GM23338 (cell line): ENCODE data around the gene XRCC5. TPM values are rescaled to one million over a fixed set of nuclear protein-coding genes. Genes with fewer than 3 reads are reported as not detected.

ENCODE experiments used
- ATAC-seq: fragments of 200-7000 bp; cut with Tn5 transposase; 3 replicates; pipeline ENCODE4 v1.9.1; 2020
- DNase-seq: peaks from one replicate; pipeline ENCODE4 v3.0.0-alpha.2; 2015; ENCODE audit warnings: low spot score
- H2AFZ ChIP-seq: fragments of 200-600 bp; sonication (generic); 2 replicates; pipeline ENCODE4 v1.8.0; 2016; ENCODE audit warnings: antibody characterized with exemption, mild to moderate bottlenecking, moderate library complexity
- H3F3A ChIP-seq: fragments of 200-600 bp; sonication (generic); replicated peaks from 2 replicates; pipeline ENCODE4 v1.8.0; 2017; ENCODE audit warnings: antibody characterized with exemption, mixed run types, low read depth
- H3K27ac ChIP-seq: fragments of 200-600 bp; sonication (generic); 2 replicates; pipeline ENCODE4 v1.6.1; 2016; ENCODE audit warnings: low read depth
- H3K27me3 ChIP-seq: fragments of 200-600 bp; sonication (generic); 2 replicates; pipeline ENCODE4 v1.8.0; 2016; ENCODE audit warnings: mild to moderate bottlenecking, mixed run types, moderate library complexity; ENCODE audit not compliant: insufficient read depth
- H3K36me3 ChIP-seq: fragments of 200-600 bp; sonication (generic); 2 replicates; pipeline ENCODE4 v1.8.0; 2016; ENCODE audit warnings: mild to moderate bottlenecking; ENCODE audit not compliant: insufficient read depth
- H3K4me1 ChIP-seq: fragments of 200-600 bp; sonication (generic); 2 replicates; pipeline ENCODE4 v1.8.0; 2016; ENCODE audit warnings: mild to moderate bottlenecking, moderate library complexity; ENCODE audit not compliant: insufficient read depth
- H3K4me2 ChIP-seq: fragments of 200-600 bp; sonication (generic); 2 replicates; pipeline ENCODE4 v1.7.1; 2017; ENCODE audit warnings: mixed run types
- H3K4me3 ChIP-seq: fragments of 200-600 bp; sonication (generic); 2 replicates; pipeline ENCODE4 v1.6.1; 2016; ENCODE audit warnings: mixed run types
- H3K79me2 ChIP-seq: fragments of 200-600 bp; sonication (generic); replicated peaks from 2 replicates; pipeline ENCODE4 v1.8.0; 2017; ENCODE audit warnings: mild to moderate bottlenecking; ENCODE audit not compliant: insufficient read depth
- H3K9me2 ChIP-seq: fragments of 200-600 bp; sonication (generic); 2 replicates; pipeline ENCODE4 v1.8.0; 2017; ENCODE audit not compliant: insufficient read depth
- H4K20me1 ChIP-seq: fragments of 200-600 bp; sonication (generic); replicated peaks from 2 replicates; pipeline ENCODE4 v1.8.0; 2017; ENCODE audit warnings: mild to moderate bottlenecking; ENCODE audit not compliant: insufficient read depth
- H3K27ac Mint-ChIP-seq: 2 replicates; pipeline ENCODE4 v1.8.0; 2020; ENCODE audit warnings: inconsistent platforms, mild to moderate bottlenecking, moderate library complexity, mixed read lengths
- H3K27me3 Mint-ChIP-seq: 3 replicates; pipeline ENCODE4 v1.8.0; 2022; ENCODE audit warnings: low read depth, mild to moderate bottlenecking, moderate library complexity, mixed read lengths, inconsistent platforms; ENCODE audit not compliant: insufficient read depth, poor library complexity
- H3K36me3 Mint-ChIP-seq: 3 replicates; pipeline ENCODE4 v1.8.0; 2021; ENCODE audit warnings: low read depth, mild to moderate bottlenecking, inconsistent platforms, moderate library complexity, mixed read lengths
- H3K4me1 Mint-ChIP-seq: 3 replicates; pipeline ENCODE4 v1.8.0; 2020; ENCODE audit warnings: mild to moderate bottlenecking, inconsistent platforms, mixed read lengths
- H3K4me3 Mint-ChIP-seq: 3 replicates; pipeline ENCODE4 v1.8.0; 2021; ENCODE audit warnings: moderate library complexity, mild to moderate bottlenecking, inconsistent platforms, mixed read lengths
- H3K9me3 Mint-ChIP-seq: 3 replicates; pipeline ENCODE4 v1.8.0; 2020; ENCODE audit warnings: moderate library complexity, mild to moderate bottlenecking, inconsistent platforms, mixed read lengths
- CREB1 ChIP-seq: fragments of 250-450 bp; sonication (Bioruptor Pico); IDR thresholded peaks from 2 replicates; pipeline ENCODE4 v1.5.0; 2020; ENCODE audit warnings: low read depth, mild to moderate bottlenecking, moderate library complexity
- EZH2 ChIP-seq: fragments of 200-600 bp; sonication (generic); IDR thresholded peaks from one replicate; pipeline ENCODE4 v1.8.0; 2017; ENCODE audit warnings: antibody characterized with exemption, mild to moderate bottlenecking, low read depth; ENCODE audit not compliant: unreplicated experiment
- JUNB ChIP-seq: IDR thresholded peaks from one replicate; pipeline ENCODE4 v1.6.1; 2016; ENCODE audit warnings: antibody characterized with exemption; ENCODE audit not compliant: unreplicated experiment
- NANOG ChIP-seq: IDR thresholded peaks from 2 replicates; pipeline ENCODE4 v1.6.1; 2016; ENCODE audit warnings: antibody characterized with exemption, borderline replicate concordance
- POLR2AphosphoS5 ChIP-seq: IDR thresholded peaks from 2 replicates; pipeline ENCODE4 v1.6.1; 2016; ENCODE audit warnings: antibody characterized with exemption, low read depth
- STAT1 ChIP-seq: IDR thresholded peaks from one replicate; pipeline ENCODE4 v1.6.1; 2016; ENCODE audit warnings: antibody characterized with exemption; ENCODE audit not compliant: unreplicated experiment
- ZNF114 ChIP-seq: fragments of 250-450 bp; sonication (Bioruptor Pico); IDR thresholded peaks from 2 replicates; pipeline ENCODE4 v1.5.0; 2020; ENCODE audit warnings: mild to moderate bottlenecking, moderate library complexity
- ZNF331 ChIP-seq: fragments of 250-450 bp; sonication (Bioruptor Pico); IDR thresholded peaks from 2 replicates; pipeline ENCODE4 v1.5.0; 2020; ENCODE audit warnings: low read depth, mild to moderate bottlenecking, moderate library complexity
- polyA plus RNA-seq: library from polyadenylated mRNA; unstranded; fragments of >200 nt; fragmentation: Nextera tagmentation; extraction: Ambion mirVana; gene quantifications from 2 replicates; pipeline ENCODE4 v1.2.1, GENCODE V29; 2016
- total RNA-seq: library from RNA; depleted of rRNA; stranded (reverse); fragments of >200 nt; shearing (Covaris generic); gene quantifications from 2 replicates; pipeline ENCODE4 v1.2.3, GENCODE V29; 2014
- TF ChIP-seq, protein P1 (sequence below), 2 experiments: fragments of 200-600 bp in 1 of 2; sonication (generic) in 1 of 2; conservative IDR thresholded peaks; 2 replicates each; pipeline versions ENCODE4 v1.5.1 to v1.6.1; 2016 to 2017; ENCODE audit warnings: antibody characterized with exemption in 2 of 2, low read depth in 2 of 2, mild to moderate bottlenecking in 2 of 2, moderate library complexity in 1 of 2
- TF ChIP-seq, protein P2 (sequence below): fragments of 250-450 bp; sonication (Bioruptor Pico); IDR thresholded peaks from 2 replicates; pipeline ENCODE4 v1.5.0; 2020; ENCODE audit warnings: mild to moderate bottlenecking, moderate library complexity
- TF ChIP-seq, protein P3 (sequence below): IDR thresholded peaks from 2 replicates; pipeline ENCODE4 v1.6.1; 2016; ENCODE audit warnings: antibody characterized with exemption

XRCC5 gene
- total and polyA plus RNA-seq, 2 experiments from 2014 or later = 499 to 524 TPM

DNA sequence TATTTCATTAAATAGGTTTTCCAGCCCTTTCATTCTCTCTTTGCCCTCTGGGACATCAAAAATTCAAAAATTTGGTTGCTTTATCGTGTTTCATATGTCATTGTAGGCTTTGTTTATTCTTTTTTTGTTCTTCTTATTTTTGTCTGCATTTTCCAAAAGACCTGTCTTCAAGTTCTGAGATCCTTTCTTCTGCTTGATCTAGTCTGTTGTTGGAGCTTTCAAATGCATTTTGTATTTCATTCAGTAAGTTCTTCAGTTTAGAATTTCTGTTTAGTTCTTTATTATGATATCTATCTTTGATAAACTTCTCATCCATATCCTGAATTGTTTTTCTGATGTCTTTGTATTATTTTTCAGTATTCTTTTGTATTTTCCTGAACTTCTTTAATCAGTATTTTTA, 123.6 kb downstream of the XRCC5 start (continued):
- TF ChIP-seq, protein P1, sequence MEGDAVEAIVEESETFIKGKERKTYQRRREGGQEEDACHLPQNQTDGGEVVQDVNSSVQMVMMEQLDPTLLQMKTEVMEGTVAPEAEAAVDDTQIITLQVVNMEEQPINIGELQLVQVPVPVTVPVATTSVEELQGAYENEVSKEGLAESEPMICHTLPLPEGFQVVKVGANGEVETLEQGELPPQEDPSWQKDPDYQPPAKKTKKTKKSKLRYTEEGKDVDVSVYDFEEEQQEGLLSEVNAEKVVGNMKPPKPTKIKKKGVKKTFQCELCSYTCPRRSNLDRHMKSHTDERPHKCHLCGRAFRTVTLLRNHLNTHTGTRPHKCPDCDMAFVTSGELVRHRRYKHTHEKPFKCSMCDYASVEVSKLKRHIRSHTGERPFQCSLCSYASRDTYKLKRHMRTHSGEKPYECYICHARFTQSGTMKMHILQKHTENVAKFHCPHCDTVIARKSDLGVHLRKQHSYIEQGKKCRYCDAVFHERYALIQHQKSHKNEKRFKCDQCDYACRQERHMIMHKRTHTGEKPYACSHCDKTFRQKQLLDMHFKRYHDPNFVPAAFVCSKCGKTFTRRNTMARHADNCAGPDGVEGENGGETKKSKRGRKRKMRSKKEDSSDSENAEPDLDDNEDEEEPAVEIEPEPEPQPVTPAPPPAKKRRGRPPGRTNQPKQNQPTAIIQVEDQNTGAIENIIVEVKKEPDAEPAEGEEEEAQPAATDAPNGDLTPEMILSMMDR (conservative IDR thresholded peaks at IDR 0.05; ENCODE audit: low read depth in 2 of 2) = no peak
- TF ChIP-seq ZNF331 = no peak

DNA sequence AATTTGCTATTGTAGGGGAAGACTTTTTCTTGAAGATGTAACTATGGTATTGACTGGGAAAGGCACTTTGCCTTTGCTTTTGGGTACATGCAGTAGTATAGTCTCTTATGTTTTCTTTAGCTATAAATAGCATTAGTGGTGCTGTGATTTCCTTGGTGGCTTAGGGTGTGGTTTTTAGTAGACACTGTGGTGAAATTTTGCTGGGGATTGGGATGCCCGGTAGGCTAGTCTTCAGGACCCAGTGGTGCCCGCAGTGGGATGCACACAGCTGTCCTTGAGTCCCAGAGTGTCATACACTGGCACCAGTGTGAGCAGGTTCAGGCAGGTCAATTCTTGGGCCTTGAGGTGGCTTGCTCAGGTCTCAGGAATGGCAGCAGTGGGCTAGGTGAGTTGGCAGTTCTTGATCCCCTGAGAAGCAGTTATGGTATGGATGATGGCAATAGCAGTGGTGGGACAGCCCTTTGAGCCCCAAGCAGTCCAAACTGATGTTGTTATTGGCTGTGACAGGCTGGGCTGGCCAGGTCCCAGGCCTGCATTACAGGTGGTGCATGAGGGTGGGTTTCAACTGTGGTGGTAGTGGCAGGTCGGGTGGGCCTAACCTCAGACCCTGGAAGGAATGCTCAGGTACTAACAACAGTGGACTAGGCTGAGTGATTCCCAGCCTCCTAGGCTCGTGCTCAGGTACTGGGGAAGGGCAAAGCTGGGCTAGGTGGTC, 124.3 kb downstream of the XRCC5 start:
- H3K27me3 Mint-ChIP-seq = no peaks in the 10 kb centered on the region

More for the DNA sequence above, 124.3 kb downstream of the XRCC5 start:
- Histone ChIP-seq H3K9me2 (peaks cover 6% of the 10 kb centered on the region; the same call in 1 of the 2 replicates), H4K20me1 (no peaks in the 10 kb centered on the region), H3K27ac (no peak overlapping the region), H3K4me3 (no peak overlapping the region), H3K36me3 (peaks cover 7% of the 10 kb centered on the region; the same call in 1 of the 2 replicates), H3F3A (no peaks in the 10 kb centered on the region), H2AFZ (no peak overlapping the region), H3K4me1 (no peaks in the 10 kb centered on the region), H3K79me2 (no peaks in the 10 kb centered on the region), H3K4me2 (no peak overlapping the region), H3K27me3 (no peaks in the 10 kb centered on the region)
- H3K9me3 Mint-ChIP-seq = peaks cover 20% of the 10 kb centered on the region
- peaks cover 6% of the 10 kb centered on the region; the same call in 2 of the 3 replicates for H3K4me1 Mint-ChIP-seq
- no peak overlapping the region for H3K4me3 Mint-ChIP-seq
- no peak overlapping the region for H3K27ac Mint-ChIP-seq
- ATAC-seq = no peak
- DNase-seq = no peak
- peaks cover 8% of the 10 kb centered on the region for H3K36me3 Mint-ChIP-seq
- TF ChIP-seq ZNF114 (CRISPR knock-in tag) (no peak), CREB1 (CRISPR knock-in tag) (no peak), NANOG (no peak), POLR2AphosphoS5 (no peak), EZH2 (no peak), JUNB (no peak), ZNF331 (no peak), STAT1 (no peak)
- TF ChIP-seq, protein P2, sequence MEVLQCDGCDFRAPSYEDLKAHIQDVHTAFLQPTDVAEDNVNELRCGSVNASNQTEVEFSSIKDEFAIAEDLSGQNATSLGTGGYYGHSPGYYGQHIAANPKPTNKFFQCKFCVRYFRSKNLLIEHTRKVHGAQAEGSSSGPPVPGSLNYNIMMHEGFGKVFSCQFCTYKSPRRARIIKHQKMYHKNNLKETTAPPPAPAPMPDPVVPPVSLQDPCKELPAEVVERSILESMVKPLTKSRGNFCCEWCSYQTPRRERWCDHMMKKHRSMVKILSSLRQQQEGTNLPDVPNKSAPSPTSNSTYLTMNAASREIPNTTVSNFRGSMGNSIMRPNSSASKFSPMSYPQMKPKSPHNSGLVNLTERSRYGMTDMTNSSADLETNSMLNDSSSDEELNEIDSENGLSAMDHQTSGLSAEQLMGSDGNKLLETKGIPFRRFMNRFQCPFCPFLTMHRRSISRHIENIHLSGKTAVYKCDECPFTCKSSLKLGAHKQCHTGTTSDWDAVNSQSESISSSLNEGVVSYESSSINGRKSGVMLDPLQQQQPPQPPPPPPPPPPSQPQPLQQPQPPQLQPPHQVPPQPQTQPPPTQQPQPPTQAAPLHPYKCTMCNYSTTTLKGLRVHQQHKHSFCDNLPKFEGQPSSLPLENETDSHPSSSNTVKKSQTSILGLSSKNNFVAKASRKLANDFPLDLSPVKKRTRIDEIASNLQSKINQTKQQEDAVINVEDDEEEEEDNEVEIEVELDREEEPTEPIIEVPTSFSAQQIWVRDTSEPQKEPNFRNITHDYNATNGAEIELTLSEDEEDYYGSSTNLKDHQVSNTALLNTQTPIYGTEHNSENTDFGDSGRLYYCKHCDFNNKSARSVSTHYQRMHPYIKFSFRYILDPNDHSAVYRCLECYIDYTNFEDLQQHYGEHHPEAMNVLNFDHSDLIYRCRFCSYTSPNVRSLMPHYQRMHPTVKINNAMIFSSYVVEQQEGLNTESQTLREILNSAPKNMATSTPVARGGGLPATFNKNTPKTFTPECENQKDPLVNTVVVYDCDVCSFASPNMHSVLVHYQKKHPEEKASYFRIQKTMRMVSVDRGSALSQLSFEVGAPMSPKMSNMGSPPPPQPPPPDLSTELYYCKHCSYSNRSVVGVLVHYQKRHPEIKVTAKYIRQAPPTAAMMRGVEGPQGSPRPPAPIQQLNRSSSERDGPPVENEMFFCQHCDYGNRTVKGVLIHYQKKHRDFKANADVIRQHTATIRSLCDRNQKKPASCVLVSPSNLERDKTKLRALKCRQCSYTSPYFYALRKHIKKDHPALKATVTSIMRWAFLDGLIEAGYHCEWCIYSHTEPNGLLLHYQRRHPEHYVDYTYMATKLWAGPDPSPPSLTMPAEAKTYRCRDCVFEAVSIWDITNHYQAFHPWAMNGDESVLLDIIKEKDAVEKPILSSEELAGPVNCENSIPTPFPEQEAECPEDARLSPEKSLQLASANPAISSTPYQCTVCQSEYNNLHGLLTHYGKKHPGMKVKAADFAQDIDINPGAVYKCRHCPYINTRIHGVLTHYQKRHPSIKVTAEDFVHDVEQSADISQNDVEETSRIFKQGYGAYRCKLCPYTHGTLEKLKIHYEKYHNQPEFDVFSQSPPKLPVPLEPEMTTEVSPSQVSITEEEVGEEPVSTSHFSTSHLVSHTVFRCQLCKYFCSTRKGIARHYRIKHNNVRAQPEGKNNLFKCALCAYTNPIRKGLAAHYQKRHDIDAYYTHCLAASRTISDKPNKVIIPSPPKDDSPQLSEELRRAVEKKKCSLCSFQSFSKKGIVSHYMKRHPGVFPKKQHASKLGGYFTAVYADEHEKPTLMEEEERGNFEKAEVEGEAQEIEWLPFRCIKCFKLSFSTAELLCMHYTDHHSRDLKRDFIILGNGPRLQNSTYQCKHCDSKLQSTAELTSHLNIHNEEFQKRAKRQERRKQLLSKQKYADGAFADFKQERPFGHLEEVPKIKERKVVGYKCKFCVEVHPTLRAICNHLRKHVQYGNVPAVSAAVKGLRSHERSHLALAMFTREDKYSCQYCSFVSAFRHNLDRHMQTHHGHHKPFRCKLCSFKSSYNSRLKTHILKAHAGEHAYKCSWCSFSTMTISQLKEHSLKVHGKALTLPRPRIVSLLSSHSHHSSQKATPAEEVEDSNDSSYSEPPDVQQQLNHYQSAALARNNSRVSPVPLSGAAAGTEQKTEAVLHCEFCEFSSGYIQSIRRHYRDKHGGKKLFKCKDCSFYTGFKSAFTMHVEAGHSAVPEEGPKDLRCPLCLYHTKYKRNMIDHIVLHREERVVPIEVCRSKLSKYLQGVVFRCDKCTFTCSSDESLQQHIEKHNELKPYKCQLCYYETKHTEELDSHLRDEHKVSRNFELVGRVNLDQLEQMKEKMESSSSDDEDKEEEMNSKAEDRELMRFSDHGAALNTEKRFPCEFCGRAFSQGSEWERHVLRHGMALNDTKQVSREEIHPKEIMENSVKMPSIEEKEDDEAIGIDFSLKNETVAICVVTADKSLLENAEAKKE = no peak
- TF ChIP-seq, protein P3, sequence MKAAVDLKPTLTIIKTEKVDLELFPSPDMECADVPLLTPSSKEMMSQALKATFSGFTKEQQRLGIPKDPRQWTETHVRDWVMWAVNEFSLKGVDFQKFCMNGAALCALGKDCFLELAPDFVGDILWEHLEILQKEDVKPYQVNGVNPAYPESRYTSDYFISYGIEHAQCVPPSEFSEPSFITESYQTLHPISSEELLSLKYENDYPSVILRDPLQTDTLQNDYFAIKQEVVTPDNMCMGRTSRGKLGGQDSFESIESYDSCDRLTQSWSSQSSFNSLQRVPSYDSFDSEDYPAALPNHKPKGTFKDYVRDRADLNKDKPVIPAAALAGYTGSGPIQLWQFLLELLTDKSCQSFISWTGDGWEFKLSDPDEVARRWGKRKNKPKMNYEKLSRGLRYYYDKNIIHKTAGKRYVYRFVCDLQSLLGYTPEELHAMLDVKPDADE = no peak
- TF ChIP-seq, protein P1 (conservative IDR thresholded peaks at IDR 0.05; ENCODE audit: low read depth in 2 of 2) = no peak
